Measurements from ENCODE around the gene VPS51. TPM values are rescaled to one million over a fixed set of nuclear protein-coding genes. Genes with fewer than 3 reads are reported as not detected.

VPS51 gene
- total RNA-seq, 4 donors from 2014 or later, result 193 to 544 (median 439) TPM

GRCh38 chr11:65112546-65113360 is 16.7 kb downstream of the VPS51 start:
- WGBS, 2 donors, result 2 to 3% methylated on average over 17 to 19 of the region's 57 CpGs
- Histone ChIP-seq H3K27ac (peak overlapping the region in 2 of 4 donors; percentile 71 to 82), H3K4me3 (peak overlapping the region; percentile 43 to 60 (median 57)), H3K4me1 (peaks cover 0 to 51% (median 38%) of the 10 kb centered on the region in 4 donors), H3K9me3 (no peaks in the 10 kb centered on the region), H3K27me3 (no peaks in the 10 kb centered on the region), H3K36me3 (peaks cover 0 to 49% (median 6%) of the 10 kb centered on the region in 3 donors)
- TF ChIP-seq POLR2A (IDR thresholded peaks at IDR 0.05), result no peak
- peak; percentile 72 to 89 (median 84) for TF ChIP-seq CTCF (IDR thresholded peaks at IDR 0.05)
- no peak for DNase-seq (ENCODE audit: low spot score in 2 of 2)

GRCh38 chr11:65113361-65113756 is 17.3 kb downstream of the VPS51 start:
- 7 to 11% methylated on average over 14 of the region's 14 CpGs for WGBS, 2 donors
- Histone ChIP-seq H3K9me3 (no peaks in the 10 kb centered on the region), H3K27me3 (no peaks in the 10 kb centered on the region), H3K27ac (peak overlapping the region in 2 of 4 donors; percentile 71 to 82), H3K36me3 (peaks cover 0 to 48% (median 0%) of the 10 kb centered on the region in 3 donors), H3K4me1 (peaks cover 0 to 56% (median 38%) of the 10 kb centered on the region in 4 donors), H3K4me3 (peak overlapping the region in 2 of 4 donors; percentile 58 to 60)
- no peak for DNase-seq (ENCODE audit: low spot score in 2 of 2)
- no peak for TF ChIP-seq POLR2A (IDR thresholded peaks at IDR 0.05)
- TF ChIP-seq CTCF (IDR thresholded peaks at IDR 0.05), result peak in 1 of 5 experiments; percentile 9
- no peak for TF ChIP-seq EP300 (IDR thresholded peaks at IDR 0.05)

GRCh38 chr11:65113839-65114238 is 17.8 kb downstream of the VPS51 start:
- DNase-seq (ENCODE audit: low spot score in 2 of 2), result no peak
- Histone ChIP-seq H3K4me1 (peaks cover 0 to 56% (median 38%) of the 10 kb centered on the region in 4 donors), H3K27me3 (no peaks in the 10 kb centered on the region), H3K27ac (no peak overlapping the region), H3K36me3 (peaks cover 0 to 48% (median 0%) of the 10 kb centered on the region in 3 donors), H3K4me3 (no peak overlapping the region), H3K9me3 (no peaks in the 10 kb centered on the region)
- TF ChIP-seq CTCF (IDR thresholded peaks at IDR 0.05), result no peak
- TF ChIP-seq POLR2A (IDR thresholded peaks at IDR 0.05), result no peak
- no peak for TF ChIP-seq EP300 (IDR thresholded peaks at IDR 0.05)
- WGBS, 2 donors, result 71 to 72% methylated on average over 6 of the region's 6 CpGs

GRCh38 chr11:65114538-65115171 is 18.6 kb downstream of the VPS51 start:
- H3K36me3 ChIP-seq, result peaks cover 0 to 48% (median 0%) of the 10 kb centered on the region in 3 donors

More at GRCh38 chr11:65114538-65115171, 18.6 kb downstream of the VPS51 start:
- Histone ChIP-seq H3K27me3 (no peaks in the 10 kb centered on the region), H3K4me1 (peaks cover 0 to 59% (median 38%) of the 10 kb centered on the region in 4 donors), H3K27ac (no peak overlapping the region), H3K4me3 (no peak overlapping the region), H3K9me3 (no peaks in the 10 kb centered on the region)
- 68 to 86% methylated on average over 9 to 10 of the region's 11 CpGs for WGBS, 2 donors
- TF ChIP-seq POLR2A (IDR thresholded peaks at IDR 0.05), result no peak
- TF ChIP-seq EP300 (IDR thresholded peaks at IDR 0.05), result no peak
- TF ChIP-seq CTCF (IDR thresholded peaks at IDR 0.05), result no peak
- no peak for DNase-seq (ENCODE audit: low spot score in 2 of 2)

All from tibial nerve (tissue), 4 donors.